Measurements from ENCODE around the gene INVS.

DNA sequence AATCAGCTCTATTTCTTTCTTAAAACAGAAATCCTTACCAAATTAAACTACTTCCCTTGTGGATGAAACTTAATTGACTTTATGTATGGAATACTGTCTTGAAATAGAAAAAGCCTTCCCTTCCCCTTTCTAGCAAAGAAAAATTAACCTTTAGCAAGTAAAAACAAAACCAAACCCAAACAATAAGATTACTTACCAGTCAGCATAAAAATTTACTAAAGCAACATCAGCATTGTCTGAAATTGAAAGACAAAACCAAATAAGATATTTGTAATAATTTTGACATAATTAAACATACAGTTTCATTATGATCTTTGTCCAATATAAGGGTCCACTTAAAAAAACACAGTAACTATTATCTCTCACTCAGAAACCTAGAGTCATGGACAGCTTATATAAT, 41.4 kb upstream of the INVS start:
- TF ChIP-seq, protein P1, sequence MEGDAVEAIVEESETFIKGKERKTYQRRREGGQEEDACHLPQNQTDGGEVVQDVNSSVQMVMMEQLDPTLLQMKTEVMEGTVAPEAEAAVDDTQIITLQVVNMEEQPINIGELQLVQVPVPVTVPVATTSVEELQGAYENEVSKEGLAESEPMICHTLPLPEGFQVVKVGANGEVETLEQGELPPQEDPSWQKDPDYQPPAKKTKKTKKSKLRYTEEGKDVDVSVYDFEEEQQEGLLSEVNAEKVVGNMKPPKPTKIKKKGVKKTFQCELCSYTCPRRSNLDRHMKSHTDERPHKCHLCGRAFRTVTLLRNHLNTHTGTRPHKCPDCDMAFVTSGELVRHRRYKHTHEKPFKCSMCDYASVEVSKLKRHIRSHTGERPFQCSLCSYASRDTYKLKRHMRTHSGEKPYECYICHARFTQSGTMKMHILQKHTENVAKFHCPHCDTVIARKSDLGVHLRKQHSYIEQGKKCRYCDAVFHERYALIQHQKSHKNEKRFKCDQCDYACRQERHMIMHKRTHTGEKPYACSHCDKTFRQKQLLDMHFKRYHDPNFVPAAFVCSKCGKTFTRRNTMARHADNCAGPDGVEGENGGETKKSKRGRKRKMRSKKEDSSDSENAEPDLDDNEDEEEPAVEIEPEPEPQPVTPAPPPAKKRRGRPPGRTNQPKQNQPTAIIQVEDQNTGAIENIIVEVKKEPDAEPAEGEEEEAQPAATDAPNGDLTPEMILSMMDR (IDR thresholded peaks at IDR 0.05) = no peak
- TF ChIP-seq EZH2 (IDR thresholded peaks at IDR 0.05; ENCODE audit: borderline replicate concordance, insufficient read depth, low read depth, low read length, poor library complexity, severe bottlenecking) = no peak
